H1 (cell line): Measurements from ENCODE around the gene YIPF7. TPM values are rescaled to one million over a fixed set of nuclear protein-coding genes. Genes with fewer than 3 reads are reported as not detected.

Experiments
- HDAC2 ChIP-seq, 2 experiments: fragments of 300-600 bp in 1 of 2; sonication (generic) in 1 of 2; IDR thresholded peaks; 2 replicates each; pipeline ENCODE4 v1.6.1; 2011 to 2012; ENCODE audit warnings: low read depth in 2 of 2, low read length in 2 of 2, mild to moderate bottlenecking in 2 of 2, moderate library complexity in 2 of 2, borderline replicate concordance in 1 of 2, inconsistent platforms in 1 of 2
- polyA plus RNA-seq, 7 experiments: library from polyadenylated mRNA; depleted of rRNA in 3 of 7; stranded (reverse) in 5 of 7; unstranded in 2 of 7; fragments of >200 nt in 5 of 7; fragments of 200-250 nt in 2 of 7; gene quantifications; 1 replicate in 5 of 7; 2 replicates in 1 of 7; 4 replicates in 1 of 7; pipeline versions ENCODE4 v1.2.1 to v1.2.3, GENCODE V29; 2011 to 2013; ENCODE audit warnings: missing spikeins in 2 of 7, mixed read lengths in 2 of 7
- total RNA-seq: library from RNA; stranded (reverse); fragmentation: NEBNext Ultra II Directional; extraction: Animal tissue kit (Norgen Biotek cat#: 25700); gene quantifications from 2 replicates; pipeline ENCODE4 v1.2.1, GENCODE V29; 2021

YIPF7 gene
- total and polyA plus RNA-seq, 2 of the 8 experiments (the other 6 are each of a cell fraction or from before 2014, with no cell fraction given) = not detected

- no peak for TF ChIP-seq HDAC2 (IDR thresholded peaks at IDR 0.05; ENCODE audit: borderline replicate concordance in 1 of 2, low read depth in 2 of 2, low read length in 2 of 2)
Observed at GRCh38 chr4:44671636-44672035, 20.2 kb upstream of the YIPF7 start (continued).
